ENCODE results near the gene ATP2B3.

Gene ATP2B3

DNA sequence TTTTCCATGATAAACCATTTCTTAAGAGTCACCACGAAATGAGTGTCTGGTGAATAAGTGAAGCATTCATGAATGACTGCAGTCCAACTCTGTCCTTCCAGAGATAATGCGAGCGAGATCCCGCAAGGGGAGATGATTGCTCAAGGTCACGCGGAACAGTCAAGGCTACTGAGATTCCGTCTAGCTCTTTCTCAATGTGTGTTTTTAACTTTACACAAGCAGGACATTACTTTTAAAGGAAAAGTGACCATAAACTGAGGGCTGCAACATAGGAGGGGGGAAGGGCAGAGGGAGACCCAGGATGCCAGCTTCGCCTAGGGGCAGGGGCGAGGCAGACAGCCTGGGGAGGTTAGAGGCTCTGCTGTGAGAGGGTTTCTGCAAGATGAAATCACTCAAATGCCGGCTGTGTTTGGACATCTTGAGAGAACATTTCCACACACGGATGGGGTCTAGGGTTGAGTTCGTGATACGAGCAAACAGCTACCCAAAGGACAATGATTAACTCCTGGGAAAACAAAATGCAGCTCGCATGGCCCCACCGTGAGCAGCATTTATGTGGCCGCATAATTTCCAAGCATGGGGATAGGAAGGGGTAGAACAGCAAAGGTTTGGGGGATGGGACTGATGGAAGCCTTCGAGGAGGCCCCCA lies 105.3 kb downstream of the ATP2B3 start:
- TF ChIP-seq, protein P1, sequence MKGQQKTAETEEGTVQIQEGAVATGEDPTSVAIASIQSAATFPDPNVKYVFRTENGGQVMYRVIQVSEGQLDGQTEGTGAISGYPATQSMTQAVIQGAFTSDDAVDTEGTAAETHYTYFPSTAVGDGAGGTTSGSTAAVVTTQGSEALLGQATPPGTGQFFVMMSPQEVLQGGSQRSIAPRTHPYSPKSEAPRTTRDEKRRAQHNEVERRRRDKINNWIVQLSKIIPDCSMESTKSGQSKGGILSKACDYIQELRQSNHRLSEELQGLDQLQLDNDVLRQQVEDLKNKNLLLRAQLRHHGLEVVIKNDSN (IDR thresholded peaks at IDR 0.05): no peak
- no peak for TF ChIP-seq FOXM1 (IDR thresholded peaks at IDR 0.05; ENCODE audit: borderline replicate concordance, low read depth)
- TF ChIP-seq EGR1 (IDR thresholded peaks at IDR 0.05): no peak
- no peak for TF ChIP-seq TCF12 (IDR thresholded peaks at IDR 0.05; ENCODE audit: low read depth)
- no peak for TF ChIP-seq RAD21 (IDR thresholded peaks at IDR 0.05; ENCODE audit: low read depth)
- no peak for TF ChIP-seq TEAD4 (IDR thresholded peaks at IDR 0.05)
- TF ChIP-seq NFIC (IDR thresholded peaks at IDR 0.05): no peak
- no peak for TF ChIP-seq YY1 (IDR thresholded peaks at IDR 0.05; ENCODE audit: low read depth)
- TF ChIP-seq, protein P2, sequence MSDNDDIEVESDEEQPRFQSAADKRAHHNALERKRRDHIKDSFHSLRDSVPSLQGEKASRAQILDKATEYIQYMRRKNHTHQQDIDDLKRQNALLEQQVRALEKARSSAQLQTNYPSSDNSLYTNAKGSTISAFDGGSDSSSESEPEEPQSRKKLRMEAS (IDR thresholded peaks at IDR 0.05): no peak
- TF ChIP-seq CREB1 (IDR thresholded peaks at IDR 0.05; ENCODE audit: low read depth): no peak

GRCh38 chrX:153623310-153624029 lies 106.0 kb downstream of the ATP2B3 start:
- no peak for TF ChIP-seq EGR1 (IDR thresholded peaks at IDR 0.05)
- TF ChIP-seq TAF1 (IDR thresholded peaks at IDR 0.05; ENCODE audit: low read depth): no peak
- TF ChIP-seq ZBTB7A (IDR thresholded peaks at IDR 0.05; ENCODE audit: low read depth): no peak
- no peak for TF ChIP-seq TEAD4 (IDR thresholded peaks at IDR 0.05)
- TF ChIP-seq CREB1 (IDR thresholded peaks at IDR 0.05; ENCODE audit: low read depth): no peak

DNA sequence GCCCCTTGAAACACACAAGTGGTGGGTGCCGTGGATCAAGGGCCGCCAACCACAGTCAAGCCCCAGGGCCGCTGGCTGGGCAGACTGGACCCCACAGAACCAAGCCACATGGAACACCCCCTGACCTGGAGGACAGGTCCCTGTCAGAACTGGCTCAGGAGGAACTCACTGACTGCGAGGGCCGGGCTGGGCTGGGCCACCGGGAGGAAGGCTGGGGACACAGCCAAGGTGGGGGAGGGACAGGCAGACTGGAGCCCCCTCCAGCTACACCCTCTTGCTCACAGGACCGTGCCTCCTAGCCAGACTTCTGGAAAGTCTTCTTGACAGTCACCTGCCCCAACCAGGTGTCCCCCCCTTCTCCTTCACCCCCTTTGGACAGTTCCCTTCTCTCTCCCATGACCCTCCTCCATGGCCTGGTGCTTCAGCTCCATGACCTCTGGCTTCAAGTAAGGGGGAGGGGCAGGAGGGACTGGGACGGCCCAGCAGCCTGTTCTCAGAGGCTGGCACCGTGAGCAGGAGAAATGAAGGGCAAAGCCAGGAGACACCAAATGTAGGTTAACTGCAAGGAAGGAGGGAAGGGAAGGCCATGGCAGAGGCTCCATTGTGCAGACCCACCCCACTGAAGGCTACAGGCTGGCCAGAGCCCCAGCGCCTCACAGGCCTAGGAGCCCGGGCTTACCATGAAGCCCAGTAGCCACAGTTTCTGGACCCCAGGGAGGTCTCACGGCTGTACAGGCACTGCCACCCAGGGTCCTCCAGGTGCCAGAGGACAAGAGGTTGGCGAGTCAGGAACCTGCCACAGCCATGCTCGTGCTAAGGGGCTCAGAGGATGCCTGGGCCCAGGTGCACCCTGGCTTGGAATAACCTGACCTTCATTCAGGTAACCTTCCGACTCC lies 107.0 kb downstream of the ATP2B3 start:
- no peak for TF ChIP-seq NFIC (IDR thresholded peaks at IDR 0.05)
- TF ChIP-seq, protein P3, sequence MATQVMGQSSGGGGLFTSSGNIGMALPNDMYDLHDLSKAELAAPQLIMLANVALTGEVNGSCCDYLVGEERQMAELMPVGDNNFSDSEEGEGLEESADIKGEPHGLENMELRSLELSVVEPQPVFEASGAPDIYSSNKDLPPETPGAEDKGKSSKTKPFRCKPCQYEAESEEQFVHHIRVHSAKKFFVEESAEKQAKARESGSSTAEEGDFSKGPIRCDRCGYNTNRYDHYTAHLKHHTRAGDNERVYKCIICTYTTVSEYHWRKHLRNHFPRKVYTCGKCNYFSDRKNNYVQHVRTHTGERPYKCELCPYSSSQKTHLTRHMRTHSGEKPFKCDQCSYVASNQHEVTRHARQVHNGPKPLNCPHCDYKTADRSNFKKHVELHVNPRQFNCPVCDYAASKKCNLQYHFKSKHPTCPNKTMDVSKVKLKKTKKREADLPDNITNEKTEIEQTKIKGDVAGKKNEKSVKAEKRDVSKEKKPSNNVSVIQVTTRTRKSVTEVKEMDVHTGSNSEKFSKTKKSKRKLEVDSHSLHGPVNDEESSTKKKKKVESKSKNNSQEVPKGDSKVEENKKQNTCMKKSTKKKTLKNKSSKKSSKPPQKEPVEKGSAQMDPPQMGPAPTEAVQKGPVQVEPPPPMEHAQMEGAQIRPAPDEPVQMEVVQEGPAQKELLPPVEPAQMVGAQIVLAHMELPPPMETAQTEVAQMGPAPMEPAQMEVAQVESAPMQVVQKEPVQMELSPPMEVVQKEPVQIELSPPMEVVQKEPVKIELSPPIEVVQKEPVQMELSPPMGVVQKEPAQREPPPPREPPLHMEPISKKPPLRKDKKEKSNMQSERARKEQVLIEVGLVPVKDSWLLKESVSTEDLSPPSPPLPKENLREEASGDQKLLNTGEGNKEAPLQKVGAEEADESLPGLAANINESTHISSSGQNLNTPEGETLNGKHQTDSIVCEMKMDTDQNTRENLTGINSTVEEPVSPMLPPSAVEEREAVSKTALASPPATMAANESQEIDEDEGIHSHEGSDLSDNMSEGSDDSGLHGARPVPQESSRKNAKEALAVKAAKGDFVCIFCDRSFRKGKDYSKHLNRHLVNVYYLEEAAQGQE (IDR thresholded peaks at IDR 0.05; ENCODE audit: low read depth): no peak

DNA sequence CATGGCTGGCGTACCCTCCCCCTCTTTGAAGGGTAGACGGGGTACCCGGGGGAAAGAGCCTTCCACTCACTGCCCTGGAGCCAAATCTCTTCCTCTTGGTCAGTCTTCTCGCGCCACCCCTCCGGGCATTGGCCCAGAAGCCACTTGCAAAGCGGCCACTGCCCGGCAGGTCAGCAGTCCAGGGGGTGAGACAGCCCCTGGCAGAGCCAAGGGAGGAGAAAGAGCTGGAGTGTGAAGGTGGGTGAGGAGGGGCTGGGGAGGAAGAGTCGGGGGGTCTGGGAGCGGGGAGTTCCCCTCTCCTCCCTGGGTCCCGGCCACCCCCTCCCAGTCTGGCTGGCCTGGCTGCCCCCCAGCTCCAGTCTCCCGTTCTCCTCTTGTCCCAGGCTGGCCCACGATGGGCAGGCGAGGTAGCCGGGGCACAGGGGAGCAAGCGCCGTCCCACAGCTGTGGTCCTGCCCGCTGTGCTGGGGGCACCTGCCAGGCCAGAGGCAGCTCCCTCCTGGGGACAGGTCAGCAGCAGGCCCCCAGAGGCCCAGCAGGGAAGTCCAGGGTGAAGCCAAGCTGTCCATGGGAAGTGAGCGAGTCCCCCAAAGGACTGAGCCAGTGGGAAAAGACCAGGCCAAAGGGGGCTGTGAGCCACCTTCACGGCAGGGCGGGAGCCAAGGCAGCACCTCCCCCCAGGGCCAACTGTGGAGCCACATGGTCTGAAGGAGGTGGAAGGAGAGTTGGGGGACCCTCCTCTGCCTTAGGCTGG lies 108.0 kb downstream of the ATP2B3 start:
- TF ChIP-seq YY1 (IDR thresholded peaks at IDR 0.05; ENCODE audit: low read depth): no peak
- TF ChIP-seq EP300 (IDR thresholded peaks at IDR 0.05; ENCODE audit: borderline replicate concordance): no peak
- TF ChIP-seq, protein P1 (IDR thresholded peaks at IDR 0.05): no peak
- no peak for TF ChIP-seq CREB1 (IDR thresholded peaks at IDR 0.05; ENCODE audit: low read depth)
- TF ChIP-seq EGR1 (IDR thresholded peaks at IDR 0.05): no peak
- no peak for TF ChIP-seq NFIC (IDR thresholded peaks at IDR 0.05)
- no peak for TF ChIP-seq TCF12 (IDR thresholded peaks at IDR 0.05; ENCODE audit: low read depth)
- TF ChIP-seq RAD21 (IDR thresholded peaks at IDR 0.05; ENCODE audit: low read depth): no peak
- TF ChIP-seq CEBPB (IDR thresholded peaks at IDR 0.05): no peak
- TF ChIP-seq ZBTB7A (IDR thresholded peaks at IDR 0.05; ENCODE audit: low read depth): no peak
- TF ChIP-seq, protein P2 (IDR thresholded peaks at IDR 0.05): no peak
- TF ChIP-seq TAF1 (IDR thresholded peaks at IDR 0.05; ENCODE audit: low read depth): no peak
- TF ChIP-seq, protein P3 (IDR thresholded peaks at IDR 0.05; ENCODE audit: low read depth): no peak
- TF ChIP-seq FOXM1 (IDR thresholded peaks at IDR 0.05; ENCODE audit: borderline replicate concordance, low read depth): no peak
- TF ChIP-seq TEAD4 (IDR thresholded peaks at IDR 0.05): no peak

All from Ishikawa (cell line).